Retina (tissue), 1 donor: ENCODE data around the gene NALCN.

Experiments used
- DNase-seq: peaks from one replicate; pipeline ENCODE4 v3.0.0-alpha.2; 2016

Gene NALCN

GRCh38 chr13:101190337-101190736, 226.0 kb downstream of the NALCN start:
- no peak for DNase-seq

GRCh38 chr13:101185606-101186005, 230.7 kb downstream of the NALCN start:
- no peak for DNase-seq

- no peak for DNase-seq
These were observed 235.1 kb downstream of the NALCN start for GRCh38 chr13:101181076-101181685.

- DNase-seq = no peak
These were observed 237.3 kb downstream of the NALCN start for GRCh38 chr13:101179021-101179420.

GRCh38 chr13:101178406-101178805, 237.9 kb downstream of the NALCN start:
- DNase-seq = no peak

- DNase-seq = no peak
These were observed 246.0 kb downstream of the NALCN start for GRCh38 chr13:101170306-101170705.

GRCh38 chr13:101157261-101157660, 259.0 kb downstream of the NALCN start:
- DNase-seq = no peak

GRCh38 chr13:101155920-101156319, 260.4 kb downstream of the NALCN start:
- DNase-seq = no peak

GRCh38 chr13:101152184-101152583, 264.1 kb downstream of the NALCN start:
- no peak for DNase-seq

- DNase-seq = peak; percentile 39
These were observed 265.3 kb downstream of the NALCN start for GRCh38 chr13:101150998-101151397.

GRCh38 chr13:101149735-101150384, 266.4 kb downstream of the NALCN start:
- peak; percentile 39 for DNase-seq

GRCh38 chr13:101146101-101146898, 270.0 kb downstream of the NALCN start:
- DNase-seq = no peak

GRCh38 chr13:101144808-101145419, 271.4 kb downstream of the NALCN start:
- DNase-seq = peak; percentile 54

GRCh38 chr13:101140936-101141335, 275.4 kb downstream of the NALCN start:
- DNase-seq = no peak

GRCh38 chr13:101140087-101140770, 276.1 kb downstream of the NALCN start:
- no peak for DNase-seq

- DNase-seq = peak; percentile 35
These were observed 277.2 kb downstream of the NALCN start for GRCh38 chr13:101139081-101139480.

GRCh38 chr13:101127741-101128353, 288.5 kb downstream of the NALCN start:
- DNase-seq = peak; percentile 47

GRCh38 chr13:101123028-101123427, 293.3 kb downstream of the NALCN start:
- no peak for DNase-seq

- DNase-seq = no peak
These were observed 294.7 kb downstream of the NALCN start for GRCh38 chr13:101121608-101122007.

GRCh38 chr13:101120007-101120406, 296.3 kb downstream of the NALCN start:
- no peak for DNase-seq

GRCh38 chr13:101116826-101117225, 299.5 kb downstream of the NALCN start:
- DNase-seq = no peak

- DNase-seq = no peak
These were observed 300.0 kb downstream of the NALCN start for GRCh38 chr13:101116341-101116740.
